ENCODE results near the gene KY.

Gene KY

DNA sequence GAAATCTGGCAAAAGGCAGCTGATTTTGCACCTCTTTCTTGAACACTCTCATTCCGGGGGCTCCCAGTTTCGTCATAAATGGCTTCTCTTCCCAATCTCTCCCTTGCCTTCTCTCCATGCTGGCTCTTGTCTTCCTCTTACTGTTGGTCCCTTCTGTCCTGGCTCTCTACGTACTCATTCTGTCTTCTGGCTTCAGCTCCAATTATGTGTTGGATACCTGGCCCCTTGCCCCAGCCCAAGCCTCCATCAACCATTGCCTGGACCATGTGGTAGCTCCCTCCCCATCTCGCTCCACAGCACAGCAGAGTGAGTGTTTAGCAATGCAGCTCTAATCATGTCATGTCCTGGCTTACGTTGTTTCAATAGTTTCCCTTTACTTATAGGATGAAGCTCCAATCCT is 21.7 kb upstream of the KY start:
- no peak for DNase-seq (ENCODE audit: low spot score)

DNA sequence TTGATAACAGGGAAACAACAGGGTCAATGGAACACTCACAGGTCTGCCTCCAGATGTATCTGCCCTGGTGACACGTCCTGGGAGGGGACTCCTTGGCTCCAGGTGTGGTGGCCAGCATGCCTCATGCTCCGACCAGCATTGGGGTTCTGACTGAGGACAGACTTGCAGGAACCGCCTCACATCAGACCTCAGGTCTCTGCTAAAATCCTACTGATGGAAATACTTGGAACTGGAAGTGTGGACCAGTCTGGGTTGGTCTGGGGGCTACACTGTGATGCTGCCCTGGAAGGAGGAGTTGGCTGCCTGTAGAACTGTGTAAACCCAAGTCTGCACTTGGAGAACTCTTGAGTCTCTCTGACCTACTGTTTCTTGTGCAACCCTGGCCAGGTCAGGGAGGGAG is 17.1 kb upstream of the KY start:
- no peak for DNase-seq (ENCODE audit: low spot score)

DNA sequence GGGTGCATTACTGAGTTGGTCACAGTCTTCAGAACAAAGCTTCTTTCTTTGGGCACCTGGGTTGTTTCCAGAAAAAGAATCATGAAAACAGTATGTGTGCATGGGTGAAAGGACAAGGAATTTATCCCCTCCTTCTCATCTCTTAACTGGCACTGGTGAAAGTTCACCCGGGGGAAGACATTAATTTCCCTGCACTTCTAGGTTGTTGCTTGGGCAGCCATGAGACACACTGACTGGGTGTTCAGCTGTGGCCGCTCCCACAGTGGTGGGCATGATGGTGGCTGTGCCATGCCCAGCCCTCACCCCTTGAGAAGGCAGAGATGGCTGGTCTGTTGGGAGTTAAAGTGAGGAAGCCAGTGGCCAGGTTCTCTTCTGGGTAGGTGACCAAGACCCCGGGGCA is 16.6 kb upstream of the KY start:
- DNase-seq (ENCODE audit: low spot score) = no peak

DNA sequence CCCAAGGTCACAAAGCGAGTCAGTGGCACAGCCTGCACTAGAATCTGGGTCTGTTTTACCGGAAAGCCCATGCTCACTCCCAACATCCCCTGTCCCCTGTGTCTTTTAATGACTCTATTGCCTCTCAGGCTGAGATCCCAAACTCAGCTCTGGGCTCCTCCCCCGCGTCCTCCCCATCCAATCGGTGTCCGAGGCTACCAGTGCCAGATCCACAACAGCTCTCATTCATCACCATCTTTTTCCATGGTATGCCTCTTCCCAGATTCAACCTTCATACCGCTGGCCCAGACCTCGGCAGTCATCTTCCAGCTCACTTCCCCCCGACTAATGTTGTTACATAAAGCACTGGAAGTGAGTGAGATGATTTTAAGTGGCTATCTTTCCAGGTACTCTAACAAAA is 16.1 kb upstream of the KY start:
- DNase-seq (ENCODE audit: low spot score) = no peak

DNA sequence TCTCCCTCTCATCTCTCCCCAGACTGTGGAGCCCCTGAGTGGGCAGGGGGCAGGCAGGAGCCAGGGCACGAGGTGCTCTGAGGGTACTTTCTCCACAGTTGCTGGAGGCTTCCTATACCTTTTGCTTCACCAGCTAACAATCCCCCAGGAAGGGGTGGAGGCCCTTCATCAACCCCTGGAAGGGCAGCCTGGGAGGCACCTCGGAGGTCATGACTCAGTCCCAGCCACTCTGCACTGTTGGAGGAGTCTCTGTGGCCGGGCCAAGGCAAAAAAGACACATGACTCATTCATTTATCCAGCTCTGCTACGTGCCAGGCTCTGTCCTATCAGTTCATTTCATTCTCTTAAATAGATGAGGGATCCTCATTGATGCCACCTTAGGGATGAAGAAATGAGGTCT is 15.6 kb upstream of the KY start:
- DNase-seq (ENCODE audit: low spot score) = no peak

DNA sequence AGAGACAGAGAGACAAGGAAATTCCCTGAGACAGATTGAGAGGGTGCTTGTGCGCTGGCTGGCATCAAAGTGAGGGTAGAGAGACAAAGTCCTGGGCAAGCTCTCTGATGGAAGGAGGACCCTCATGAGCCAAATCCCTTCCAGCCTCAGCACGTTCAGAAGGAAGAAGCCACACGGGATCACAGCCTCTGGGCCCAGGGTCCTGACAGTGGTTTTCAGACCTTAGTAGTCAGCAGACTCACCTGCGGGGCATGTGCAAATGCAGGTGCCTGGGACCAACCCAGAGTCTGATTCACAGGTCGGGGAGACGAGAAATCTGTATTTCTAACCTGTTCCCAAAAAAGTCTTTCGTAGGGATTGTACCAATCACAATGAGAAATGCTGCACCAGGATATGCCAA is 15.2 kb upstream of the KY start:
- no peak for DNase-seq (ENCODE audit: low spot score)

DNA sequence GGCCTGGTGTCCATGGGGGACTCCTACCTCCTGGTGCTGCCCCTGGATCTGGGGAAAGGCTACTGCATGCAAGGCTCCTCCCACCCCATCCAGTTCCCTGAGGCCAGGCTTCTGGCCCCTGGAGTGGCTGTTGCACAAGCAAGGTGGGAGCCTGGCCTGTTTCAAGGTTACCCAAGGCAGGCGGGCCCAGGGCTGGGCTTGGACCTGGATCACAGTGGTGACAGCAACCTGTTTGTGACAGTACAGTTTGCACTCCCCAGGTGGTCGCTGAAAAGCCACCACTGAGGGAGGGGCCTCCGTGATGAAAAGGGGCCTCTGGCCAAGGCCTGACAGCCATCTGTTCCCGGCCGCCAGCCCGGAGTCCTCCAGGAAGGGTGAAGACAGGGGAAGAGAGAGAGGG is 14.4 kb upstream of the KY start:
- no peak for DNase-seq (ENCODE audit: low spot score)

DNA sequence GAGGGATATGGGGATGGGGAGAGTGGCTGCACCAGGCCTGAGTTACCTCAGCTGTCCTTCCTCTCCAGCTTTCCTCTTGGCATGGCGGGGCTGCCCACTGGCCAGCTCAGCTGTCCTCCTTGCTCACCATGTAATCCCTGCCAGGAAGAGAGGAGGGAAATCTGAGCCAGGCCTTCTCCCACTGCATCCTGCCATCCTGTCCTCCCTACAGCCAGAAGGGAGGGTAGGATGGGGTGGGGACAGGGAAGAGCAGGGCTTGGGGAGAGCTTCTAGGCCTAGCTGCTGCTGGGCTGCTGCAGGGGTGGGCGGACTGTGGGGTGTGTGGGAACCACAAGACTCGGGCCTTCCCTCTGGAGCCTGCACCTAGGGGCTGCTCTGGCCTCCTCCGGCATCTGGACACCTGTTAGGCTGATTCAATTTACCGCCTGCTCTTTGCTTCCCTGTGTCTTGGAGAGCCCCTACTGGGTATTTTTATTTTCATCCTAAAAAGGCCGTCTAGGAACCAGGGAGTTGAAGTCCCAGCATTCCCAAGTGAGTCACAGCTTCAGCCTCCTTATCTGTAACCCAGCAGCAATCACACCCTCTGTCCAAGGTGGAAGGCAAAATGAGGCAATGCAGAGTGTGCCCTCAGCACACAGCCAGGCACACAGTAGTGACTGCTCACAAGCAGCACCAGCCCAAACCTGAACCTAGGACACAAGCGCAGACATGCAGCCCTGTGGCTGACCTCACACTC is 13.1 kb upstream of the KY start:
- DNase-seq (ENCODE audit: low spot score) = no peak

DNA sequence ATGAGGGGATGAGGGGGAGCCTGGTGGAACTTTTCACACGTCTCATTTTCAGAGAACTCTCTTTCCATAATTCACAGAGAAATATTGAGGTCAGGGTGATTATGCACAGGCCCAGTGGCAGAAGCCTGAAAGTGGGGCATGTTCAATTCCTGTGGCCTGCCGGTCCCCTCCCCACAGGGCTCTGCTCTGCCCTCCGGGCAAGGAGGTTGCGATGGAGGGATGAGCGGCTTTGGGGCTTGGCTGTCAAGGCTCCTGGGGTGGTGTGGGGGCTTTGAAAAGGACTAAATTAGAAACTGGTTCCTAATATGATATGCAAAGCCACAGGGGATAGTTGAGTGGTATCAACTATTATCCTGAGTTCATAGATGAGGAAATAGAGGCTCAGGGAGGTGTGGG is 9.2 kb upstream of the KY start:
- no peak for DNase-seq (ENCODE audit: low spot score)

DNA sequence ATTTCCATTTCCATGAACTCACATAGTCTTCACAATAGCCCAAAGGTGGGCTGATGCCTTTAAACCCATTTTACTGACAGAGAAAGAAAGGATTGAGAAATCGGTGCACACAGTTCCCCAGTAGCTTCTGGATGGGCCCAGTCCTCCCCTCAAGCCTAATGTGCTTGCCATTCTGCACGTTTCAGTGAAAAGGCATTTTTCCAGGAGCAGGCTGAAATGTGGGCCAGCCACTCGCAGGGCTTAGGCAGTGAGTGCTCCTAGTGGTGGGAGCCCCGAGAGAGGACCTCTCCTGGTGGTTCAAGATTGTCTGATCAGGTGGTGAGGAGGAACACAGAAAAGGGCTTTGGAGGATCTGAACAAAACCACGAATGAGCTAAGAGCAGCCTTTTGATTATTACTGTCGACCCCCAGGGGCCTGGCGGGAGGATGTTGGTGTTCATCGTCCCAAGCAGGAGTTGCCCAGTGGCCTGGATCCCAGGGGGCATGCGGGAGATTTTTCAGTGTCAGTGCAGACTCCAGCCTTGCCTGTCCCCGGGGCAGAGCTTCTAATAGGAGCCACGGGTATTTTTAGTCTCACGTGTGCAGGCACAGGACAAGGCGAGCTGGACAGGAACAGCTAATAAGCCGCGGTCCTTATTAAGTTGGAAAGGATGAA is 8.7 kb upstream of the KY start:
- DNase-seq (ENCODE audit: low spot score) = no peak

DNA sequence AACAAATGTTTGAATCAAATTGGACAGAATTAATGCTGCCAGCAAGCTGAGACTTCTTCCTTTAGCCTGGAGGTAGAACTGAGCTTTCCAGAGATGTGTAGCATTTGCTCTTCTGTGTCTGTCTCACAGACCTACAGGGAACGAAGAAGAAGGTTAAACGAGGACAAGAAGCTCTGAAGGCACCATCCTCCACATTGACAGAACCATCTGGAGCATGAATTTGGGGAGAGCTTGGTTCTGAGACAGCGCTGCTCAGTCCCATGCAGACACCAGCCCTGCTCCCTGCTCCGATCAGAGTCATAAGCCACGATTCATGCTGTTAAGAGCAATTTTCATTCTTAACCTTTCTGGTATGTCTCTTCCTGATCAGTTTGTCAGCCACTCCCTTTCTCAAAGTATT is 7.7 kb upstream of the KY start:
- DNase-seq (ENCODE audit: low spot score) = no peak

DNA sequence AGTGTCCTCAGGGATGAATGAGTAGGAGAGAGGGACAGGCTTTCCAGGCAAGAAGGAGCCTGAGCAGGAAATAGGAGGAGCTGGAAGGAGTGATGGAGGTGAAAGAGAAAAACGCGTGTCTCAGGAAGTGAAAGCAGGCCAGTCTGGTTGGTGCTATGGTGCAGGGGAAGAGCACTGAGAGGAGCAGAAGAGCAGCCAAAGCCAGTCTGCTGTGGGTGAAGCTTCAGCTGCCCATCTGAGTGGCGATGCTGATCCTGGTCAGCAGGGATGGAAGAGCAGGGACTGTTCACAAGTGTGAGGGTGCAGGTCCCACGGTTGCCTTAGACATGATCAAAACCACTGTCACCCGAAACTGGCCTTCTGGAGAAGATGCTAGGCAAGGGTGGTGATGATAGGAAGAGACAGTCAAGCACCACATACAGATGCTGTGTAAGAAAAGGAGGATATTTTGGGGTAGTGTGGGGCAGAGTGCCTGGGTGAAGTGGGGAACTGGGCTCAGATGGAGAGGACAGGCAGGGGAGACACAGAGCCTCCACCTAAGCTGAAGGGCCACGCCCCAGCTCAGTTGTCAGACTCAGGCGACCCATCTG is 5.5 kb upstream of the KY start:
- DNase-seq (ENCODE audit: low spot score) = no peak

DNA sequence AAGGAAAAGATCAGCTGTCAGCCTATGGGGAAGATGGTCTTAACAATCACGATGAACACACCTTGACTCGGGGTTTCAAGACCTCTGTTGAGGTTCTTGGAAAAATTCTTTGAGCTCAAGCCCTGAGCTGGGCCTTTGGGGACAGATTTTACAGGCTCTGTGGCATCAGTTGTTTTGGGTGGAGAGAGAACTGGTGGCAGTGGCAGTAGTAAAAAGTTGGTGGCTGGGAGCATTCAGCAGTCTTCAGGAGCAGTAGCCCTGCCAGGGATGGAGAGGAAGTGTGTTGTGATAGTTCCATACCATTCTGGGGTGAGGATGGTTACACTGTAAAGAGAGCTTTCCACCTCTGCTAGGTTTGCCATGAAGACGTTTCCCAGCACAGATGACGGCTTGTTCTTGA is 4.9 kb upstream of the KY start:
- DNase-seq (ENCODE audit: low spot score) = no peak

DNA sequence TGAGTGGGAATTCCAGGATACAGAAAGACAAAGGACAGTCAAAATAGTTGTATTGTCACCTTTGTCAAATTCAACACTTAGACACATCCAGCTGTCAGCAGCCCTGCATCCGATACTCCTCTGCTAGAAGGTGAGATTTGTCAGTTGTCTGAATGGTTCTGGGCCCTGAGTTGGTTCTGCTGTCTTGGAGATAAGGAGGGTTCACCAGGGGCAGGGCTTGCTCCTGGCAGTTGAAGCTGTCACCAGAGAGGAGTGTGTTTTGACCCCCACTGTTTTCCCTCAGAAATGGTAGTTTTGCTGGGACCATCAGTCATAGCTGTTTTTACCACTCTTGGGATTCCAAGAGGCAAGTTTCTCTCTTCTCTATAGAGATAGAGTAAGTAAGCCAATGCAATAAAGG is 3.2 kb upstream of the KY start:
- no peak for DNase-seq (ENCODE audit: low spot score)

DNA sequence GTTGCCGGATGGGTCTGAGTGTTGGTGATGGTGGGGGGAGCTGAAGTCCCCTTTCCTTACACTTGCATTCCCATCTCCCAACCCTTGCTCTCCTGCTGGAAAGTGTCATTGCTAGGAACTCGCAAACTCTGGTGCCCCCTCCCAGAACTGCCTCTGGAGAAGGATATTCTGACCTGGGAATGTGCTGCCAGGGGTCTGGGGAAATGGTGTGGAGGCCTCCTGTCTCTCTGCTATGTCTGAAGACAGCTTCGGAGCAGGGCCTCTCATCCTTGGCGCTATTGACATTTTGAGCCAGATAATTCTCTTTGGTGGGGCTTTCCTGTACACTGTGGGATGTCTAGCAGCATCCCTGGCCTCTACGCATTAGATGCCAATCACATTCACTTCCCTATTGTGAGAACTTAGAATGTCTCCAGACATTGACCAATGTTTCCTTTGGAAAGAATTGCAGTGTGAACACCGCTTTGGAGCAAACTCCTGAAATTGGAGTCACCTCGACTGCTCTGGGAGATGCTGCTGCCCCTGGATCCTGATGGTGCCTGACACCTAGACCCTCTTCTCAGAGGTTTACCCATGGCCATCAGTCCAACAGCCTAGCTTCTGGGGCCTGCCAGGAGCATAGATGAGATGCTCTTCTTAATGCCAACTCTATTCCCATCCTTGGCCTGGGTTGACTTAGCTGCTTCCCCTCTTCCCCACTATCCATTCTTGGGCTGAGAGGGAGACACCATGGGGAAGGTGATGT is 2.2 kb upstream of the KY start:
- DNase-seq (ENCODE audit: low spot score) = no peak

DNA sequence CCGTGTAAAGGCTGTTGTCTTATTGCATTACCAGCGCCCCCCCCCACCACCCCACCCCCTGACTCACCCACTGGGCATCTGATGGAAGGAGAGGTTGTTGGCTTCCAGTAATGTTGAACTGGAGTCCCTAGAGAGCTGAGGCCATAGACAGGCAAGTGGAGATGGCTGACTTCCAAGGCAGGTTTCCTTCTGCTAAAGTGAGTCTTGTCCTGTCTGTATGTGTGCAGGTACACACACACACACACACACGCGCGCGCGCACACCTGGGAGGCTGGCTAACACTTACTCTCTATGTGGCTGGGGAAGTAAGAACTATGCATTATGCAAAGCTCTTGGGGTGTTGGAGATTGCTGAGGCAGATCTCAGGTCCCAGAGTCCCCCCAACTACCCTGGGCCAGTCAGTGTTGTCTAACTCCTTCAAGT is 1.6 kb upstream of the KY start:
- no peak for DNase-seq (ENCODE audit: low spot score)

DNA sequence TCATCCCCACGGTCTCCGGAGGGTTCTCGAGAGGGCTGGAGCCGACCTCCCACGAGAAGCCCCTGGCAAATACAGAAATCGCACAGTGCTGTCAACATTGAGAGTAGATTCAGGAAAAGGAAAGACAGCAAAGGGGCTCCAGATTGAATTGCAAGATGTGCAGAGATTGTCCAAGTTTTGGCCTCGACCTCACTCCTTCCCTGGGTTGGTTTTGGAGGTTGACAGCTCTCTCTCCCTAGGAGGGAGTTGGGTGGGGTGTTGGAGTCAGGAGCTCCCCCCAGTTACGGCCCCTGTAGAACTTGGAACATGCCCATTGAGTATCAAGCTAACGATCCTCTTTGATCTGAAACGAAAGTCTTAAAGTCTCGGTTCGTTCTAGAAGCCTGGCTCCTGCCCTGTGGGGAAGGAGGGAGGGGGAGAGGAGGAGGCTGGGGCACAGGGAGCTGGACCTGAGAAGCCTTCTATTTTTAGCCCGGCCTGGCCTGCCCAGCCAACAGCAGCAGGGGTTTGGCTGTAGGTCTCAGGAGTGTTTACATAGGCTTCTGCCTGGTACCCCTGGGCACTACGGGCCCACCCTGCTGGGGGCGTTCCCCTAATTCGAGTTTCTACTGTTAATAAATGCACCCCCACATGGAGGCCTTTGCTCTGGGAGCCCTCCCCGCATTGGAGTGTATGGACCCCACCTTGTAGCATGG is 672 bp upstream of the KY start:
- DNase-seq (ENCODE audit: low spot score) = no peak

DNA sequence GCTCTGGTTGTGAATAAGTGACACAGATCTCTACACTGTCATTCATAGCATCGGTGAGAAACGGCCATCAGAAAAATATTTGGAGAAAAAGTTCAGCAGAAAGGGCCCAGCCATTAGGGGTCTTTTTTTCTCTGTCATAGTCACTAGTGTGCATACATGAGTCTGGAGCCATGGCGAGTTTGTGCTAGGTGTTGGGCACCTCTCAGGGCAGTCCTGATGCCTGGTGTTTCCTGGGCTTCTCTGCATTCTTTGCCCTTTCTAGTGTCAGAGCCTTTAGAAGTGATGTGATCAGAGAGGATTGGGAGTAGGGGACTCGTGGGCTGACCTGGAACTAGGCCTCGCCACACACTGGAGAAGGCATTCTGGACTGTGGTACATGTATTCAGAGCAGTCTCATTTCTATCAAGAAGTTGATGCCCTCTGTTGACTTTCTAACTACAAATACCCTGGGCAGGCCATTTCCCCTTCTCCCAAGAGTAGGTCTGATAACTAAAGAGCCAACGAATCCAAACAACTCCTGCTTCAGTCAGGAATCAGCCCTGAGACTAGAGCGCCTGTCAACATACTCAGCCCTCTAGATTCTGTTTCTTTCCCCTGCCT is 1.6 kb downstream of the KY start:
- no peak for DNase-seq (ENCODE audit: low spot score)

DNA sequence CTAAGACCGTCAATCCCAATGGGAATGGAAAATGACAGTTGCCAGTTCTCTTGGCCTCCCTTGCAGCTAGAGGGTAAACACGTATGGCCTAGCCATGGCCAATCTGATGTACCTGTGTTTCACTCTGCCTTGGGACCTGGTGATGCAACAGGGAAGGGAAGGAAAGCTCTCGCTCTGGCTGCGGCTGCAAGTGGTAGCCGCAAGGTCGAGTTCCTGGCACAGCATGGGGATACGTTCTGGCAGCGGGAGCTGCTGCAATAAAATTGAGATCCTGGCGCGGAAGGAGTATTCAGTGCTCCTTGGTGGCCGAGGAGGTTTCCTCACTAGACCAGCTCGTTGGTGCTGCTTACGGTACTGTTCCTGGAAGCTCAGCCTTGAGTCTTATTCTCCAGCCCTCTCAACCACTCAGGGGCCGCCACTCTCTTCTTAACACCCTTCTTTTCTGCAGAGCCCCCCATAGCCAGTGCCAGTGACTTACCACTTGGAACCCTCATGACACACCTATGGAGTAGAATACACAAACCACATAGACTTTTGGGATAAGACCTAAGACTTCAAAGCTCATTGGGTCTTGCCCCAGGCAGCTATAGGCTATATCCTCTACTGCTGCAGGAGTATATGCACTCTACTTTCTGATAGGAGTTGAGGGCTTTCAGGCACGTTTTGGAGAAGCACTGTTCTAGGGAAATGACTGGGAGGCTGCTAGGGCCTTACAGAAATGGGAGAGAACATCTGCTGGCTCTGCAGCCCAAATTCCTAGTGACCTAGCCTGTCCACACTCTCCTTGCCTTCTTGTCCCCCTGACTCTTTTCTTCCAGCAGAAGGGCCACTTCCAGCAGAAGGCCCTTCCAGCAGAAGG is 2.7 kb downstream of the KY start:
- DNase-seq (ENCODE audit: low spot score) = no peak

DNA sequence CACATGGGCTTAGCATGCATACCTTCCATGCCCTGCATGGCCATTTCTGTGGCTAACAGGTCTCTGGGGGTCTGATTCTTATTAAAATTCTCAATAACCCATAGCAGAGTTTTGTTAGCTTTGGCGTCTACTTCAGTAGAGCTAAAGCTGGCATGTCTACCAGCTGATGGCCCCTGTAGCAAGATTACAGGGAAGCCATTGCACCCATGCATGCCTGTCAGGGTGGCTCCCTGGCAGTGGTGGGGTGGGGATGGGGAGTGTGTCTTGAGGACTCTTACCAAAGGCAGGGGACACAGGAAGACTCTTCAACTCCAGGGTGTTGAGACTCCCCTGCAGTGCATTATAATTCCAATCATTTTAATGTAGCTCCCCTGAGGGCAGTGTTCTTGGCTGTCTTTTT is 4.7 kb downstream of the KY start:
- no peak for DNase-seq (ENCODE audit: low spot score)

DNA sequence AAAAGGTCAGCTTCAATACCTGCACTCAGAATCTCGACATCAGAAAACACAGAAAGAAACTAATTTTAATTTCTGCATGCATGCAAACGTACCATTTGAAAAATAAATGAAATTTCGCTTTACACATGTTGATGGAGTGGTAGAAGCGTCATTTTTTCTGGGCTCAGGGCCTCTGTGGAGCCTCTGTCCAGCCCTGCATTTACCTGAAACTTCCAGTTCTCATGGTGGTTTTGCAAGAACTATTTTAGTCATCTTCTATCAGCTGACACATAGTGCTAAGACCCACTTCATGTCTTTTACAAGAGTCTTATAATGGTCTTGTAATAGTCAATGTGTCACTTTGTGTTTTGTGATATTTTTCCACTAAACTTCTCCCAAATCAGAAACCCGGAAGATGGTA is 5.3 kb downstream of the KY start:
- no peak for DNase-seq (ENCODE audit: low spot score)
